Activated CD4-positive, alpha-beta memory T cell treated with anti-CD3 and anti-CD28 coated beads for 36 hours (primary cell): ENCODE data around the gene RANBP9. TPM values are rescaled to one million over a fixed set of nuclear protein-coding genes. Genes with fewer than 3 reads are reported as not detected.

ENCODE experiments used
- CTCF ChIA-PET: fragments of 350-600 bp; sonication (Branson Sonifier 250); formaldehyde crosslinking; loops from one replicate; lab custom pipeline; 2021; ENCODE audit warnings: antibody characterized with exemption, inconsistent platforms; lab: Charles Lee
- POLR2A ChIA-PET: fragments of 350-600 bp; sonication (Branson Sonifier 250); formaldehyde crosslinking; loops from one replicate; lab custom pipeline; 2021; ENCODE audit warnings: antibody characterized with exemption; lab: Charles Lee
- DNase-seq: peaks from one replicate; pipeline ENCODE4 v3.0.0-alpha.2; 2020
- H3K27ac Mint-ChIP-seq: one replicate; pipeline ENCODE4 v1.8.0; 2021; ENCODE audit warnings: mixed read lengths
- H3K27me3 Mint-ChIP-seq: one replicate; pipeline ENCODE4 v1.8.0; 2021; ENCODE audit warnings: mixed read lengths
- H3K36me3 Mint-ChIP-seq: one replicate; pipeline ENCODE4 v1.8.0; 2021; ENCODE audit warnings: mixed read lengths
- H3K4me1 Mint-ChIP-seq: one replicate; pipeline ENCODE4 v1.8.0; 2021; ENCODE audit warnings: low read depth, mixed read lengths
- H3K4me3 Mint-ChIP-seq: one replicate; pipeline ENCODE4 v1.8.0; 2021; ENCODE audit warnings: mild to moderate bottlenecking, mixed read lengths
- H3K9me3 Mint-ChIP-seq: one replicate; pipeline ENCODE4 v1.8.0; 2021; ENCODE audit warnings: mixed read lengths
- intact Hi-C: fragments of 100-400 bp; cut with micrococcal nuclease; formaldehyde crosslinking; loops from one replicate; pipeline ENCODE4 v1.15.1; 2023
- total RNA-seq, 2 experiments: library from RNA; stranded (reverse); gene quantifications; one replicate each; pipeline ENCODE4 v1.2.3, GENCODE V29; 2021

Gene RANBP9
- total RNA-seq, 2 experiments from 2014 or later = 63.7 to 66.2 TPM

- peaks cover 19% of the 10 kb centered on the region for H3K4me1 Mint-ChIP-seq
- intact Hi-C loops = no loop called here
- H3K36me3 Mint-ChIP-seq = no peaks in the 10 kb centered on the region
- DNase-seq = no peak
- peaks cover 5% of the 10 kb centered on the region for H3K27me3 Mint-ChIP-seq
- CTCF ChIA-PET = interaction anchor here (1.0 kb wide), 1 partner anchor 9 kb away, joined by 3 read pairs; no protein-coding TSS in a partner anchor
- POLR2A ChIA-PET = no interaction called here
- no peak overlapping the region for H3K4me3 Mint-ChIP-seq
- no peaks in the 10 kb centered on the region for H3K9me3 Mint-ChIP-seq
- no peak overlapping the region for H3K27ac Mint-ChIP-seq
Measured at GRCh38 chr6:13729891-13730290, 18.3 kb upstream of the RANBP9 start.

- intact Hi-C loops = loop anchor here (1.0 to 2.0 kb wide), 3 partner anchors 10 to 37 kb away; no protein-coding TSS in a partner anchor
- ChIA-PET CTCF (no interaction called here), POLR2A (no interaction called here)
- Mint-ChIP-seq H3K9me3 (no peaks in the 10 kb centered on the region), H3K36me3 (no peaks in the 10 kb centered on the region), H3K27ac (peak overlapping the region; percentile 38), H3K4me1 (peaks cover 32% of the 10 kb centered on the region), H3K27me3 (no peaks in the 10 kb centered on the region), H3K4me3 (peak overlapping the region; percentile 13)
- peak; percentile 58 for DNase-seq
Measured at GRCh38 chr6:13725570-13725969, 13.9 kb upstream of the RANBP9 start.

DNA sequence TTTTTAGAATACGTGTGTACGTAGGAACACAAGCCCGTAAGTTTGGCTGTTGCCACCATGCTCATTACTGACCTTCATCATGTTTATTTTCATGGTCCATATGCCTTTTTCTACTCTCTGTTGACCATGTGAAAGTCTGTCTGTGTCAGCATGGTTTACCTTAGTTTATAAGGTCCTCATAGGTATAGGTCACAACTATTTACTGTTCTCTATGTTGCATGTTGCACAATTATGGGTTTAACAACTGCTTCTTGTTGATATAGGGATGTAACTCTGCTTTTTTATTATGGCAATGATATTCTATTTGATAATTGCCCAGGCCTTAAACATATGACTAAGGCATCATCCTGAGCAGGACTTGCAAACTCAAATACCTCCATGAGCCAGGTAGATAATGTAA, 13.4 kb upstream of the RANBP9 start:
- Mint-ChIP-seq H3K4me1 (peaks cover 31% of the 10 kb centered on the region), H3K27ac (peak overlapping the region; percentile 38), H3K36me3 (no peaks in the 10 kb centered on the region), H3K27me3 (no peaks in the 10 kb centered on the region), H3K4me3 (no peak overlapping the region), H3K9me3 (no peaks in the 10 kb centered on the region)
- ChIA-PET POLR2A (no interaction called here), CTCF (no interaction called here)
- DNase-seq = no peak
- intact Hi-C loops = loop anchor here (1.0 to 2.0 kb wide), 3 partner anchors 10 to 38 kb away; no protein-coding TSS in a partner anchor

DNA sequence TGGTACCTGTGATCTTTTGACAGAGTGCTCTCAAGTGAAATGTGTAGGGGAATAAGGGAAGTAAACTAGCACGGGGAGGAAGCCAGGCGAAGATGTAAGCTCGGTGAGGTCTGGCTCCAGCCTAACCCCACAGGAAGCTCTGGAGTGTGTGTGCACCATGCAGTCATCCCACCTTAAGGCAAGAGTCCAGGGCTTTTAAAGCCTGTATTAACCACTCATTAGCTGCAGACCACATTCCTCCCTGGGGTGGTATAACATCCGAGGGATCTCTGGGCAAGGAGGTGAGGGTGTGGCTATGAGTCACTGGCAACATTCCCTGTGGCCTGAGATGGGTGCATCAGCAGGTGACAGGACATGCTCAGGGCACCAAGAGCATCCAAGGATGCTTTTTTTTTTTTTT, 12.5 kb upstream of the RANBP9 start:
- ChIA-PET POLR2A (no interaction called here), CTCF (no interaction called here)
- Mint-ChIP-seq H3K27me3 (no peaks in the 10 kb centered on the region), H3K4me3 (no peak overlapping the region), H3K9me3 (no peaks in the 10 kb centered on the region), H3K4me1 (peaks cover 27% of the 10 kb centered on the region), H3K27ac (no peak overlapping the region), H3K36me3 (no peaks in the 10 kb centered on the region)
- intact Hi-C loops = loop anchor here (2.0 kb wide), 1 partner anchor 39 kb away; no protein-coding TSS in a partner anchor
- no peak for DNase-seq

DNA sequence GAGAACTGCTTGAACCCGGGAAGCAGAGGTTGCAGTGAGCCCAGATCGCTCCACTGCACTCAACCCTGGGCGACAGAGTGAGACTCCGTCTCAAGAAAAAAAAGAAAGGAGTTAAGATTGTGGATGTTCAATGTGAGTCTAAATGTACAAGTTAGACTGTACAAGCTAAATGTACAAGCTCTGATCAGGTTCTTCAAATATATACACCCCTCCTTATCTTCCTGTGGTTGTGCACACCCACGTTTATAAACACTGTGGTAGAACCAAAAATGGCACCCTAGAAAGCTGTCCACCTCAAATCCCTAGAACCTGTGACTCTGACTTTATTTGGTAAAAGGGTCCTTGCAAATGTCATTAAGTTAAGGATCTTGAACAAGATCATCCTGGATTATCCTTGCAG, 11.2 kb upstream of the RANBP9 start:
- no peaks in the 10 kb centered on the region for H3K27me3 Mint-ChIP-seq
- intact Hi-C loops = no loop called here
- peaks cover 27% of the 10 kb centered on the region for H3K4me1 Mint-ChIP-seq
- no peaks in the 10 kb centered on the region for H3K36me3 Mint-ChIP-seq
- no peak for DNase-seq
- POLR2A ChIA-PET = no interaction called here
- CTCF ChIA-PET = no interaction called here
- no peak overlapping the region for H3K4me3 Mint-ChIP-seq
- H3K9me3 Mint-ChIP-seq = peaks cover 3% of the 10 kb centered on the region
- H3K27ac Mint-ChIP-seq = no peak overlapping the region

DNA sequence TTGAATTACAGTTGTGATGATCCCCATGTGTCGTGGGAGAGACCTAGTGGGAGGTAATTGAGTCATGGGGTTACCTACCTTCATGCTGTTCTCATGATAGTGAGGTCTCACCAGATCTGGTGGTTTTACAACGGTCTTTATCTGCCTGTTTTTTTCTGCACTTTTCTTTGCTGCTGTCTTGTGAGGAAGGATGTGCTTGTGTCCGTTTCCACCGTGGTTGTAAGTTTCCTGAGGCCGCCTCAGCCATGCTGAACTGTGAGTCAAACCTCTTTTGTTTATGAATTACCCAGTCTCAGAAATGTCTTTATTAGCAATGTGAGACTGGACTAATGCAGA, 6.5 kb upstream of the RANBP9 start:
- no peak overlapping the region for H3K27ac Mint-ChIP-seq
- peaks cover 30% of the 10 kb centered on the region for H3K4me1 Mint-ChIP-seq
- intact Hi-C loops = loop anchor here (10.0 kb wide), 1 partner anchor 397 kb away; the partner anchor contains the start of gene CD83
- H3K9me3 Mint-ChIP-seq = peaks cover 3% of the 10 kb centered on the region
- no peaks in the 10 kb centered on the region for H3K36me3 Mint-ChIP-seq
- no peak overlapping the region for H3K4me3 Mint-ChIP-seq
- CTCF ChIA-PET = no interaction called here
- DNase-seq = no peak
- H3K27me3 Mint-ChIP-seq = no peaks in the 10 kb centered on the region
- POLR2A ChIA-PET = no interaction called here

- CTCF ChIA-PET = no interaction called here
- no peak overlapping the region for H3K4me3 Mint-ChIP-seq
- H3K36me3 Mint-ChIP-seq = no peaks in the 10 kb centered on the region
- H3K27ac Mint-ChIP-seq = no peak overlapping the region
- H3K9me3 Mint-ChIP-seq = peaks cover 3% of the 10 kb centered on the region
- intact Hi-C loops = loop anchor here (10.0 kb wide), 1 partner anchor 398 kb away; the partner anchor contains the start of gene CD83
- peaks cover 37% of the 10 kb centered on the region for H3K4me1 Mint-ChIP-seq
- POLR2A ChIA-PET = no interaction called here
- H3K27me3 Mint-ChIP-seq = no peaks in the 10 kb centered on the region
- DNase-seq = no peak
Measured at GRCh38 chr6:13716955-13717295, 5.3 kb upstream of the RANBP9 start.

- ChIA-PET POLR2A (no interaction called here), CTCF (no interaction called here)
- Mint-ChIP-seq H3K4me1 (peaks cover 37% of the 10 kb centered on the region), H3K9me3 (peaks cover 3% of the 10 kb centered on the region), H3K27ac (no peak overlapping the region), H3K36me3 (no peaks in the 10 kb centered on the region), H3K4me3 (no peak overlapping the region), H3K27me3 (no peaks in the 10 kb centered on the region)
- no peak for DNase-seq
- intact Hi-C loops = loop anchor here (10.0 kb wide), 1 partner anchor 398 kb away; the partner anchor contains the start of gene CD83
Measured at GRCh38 chr6:13716225-13716954, 4.8 kb upstream of the RANBP9 start.

DNA sequence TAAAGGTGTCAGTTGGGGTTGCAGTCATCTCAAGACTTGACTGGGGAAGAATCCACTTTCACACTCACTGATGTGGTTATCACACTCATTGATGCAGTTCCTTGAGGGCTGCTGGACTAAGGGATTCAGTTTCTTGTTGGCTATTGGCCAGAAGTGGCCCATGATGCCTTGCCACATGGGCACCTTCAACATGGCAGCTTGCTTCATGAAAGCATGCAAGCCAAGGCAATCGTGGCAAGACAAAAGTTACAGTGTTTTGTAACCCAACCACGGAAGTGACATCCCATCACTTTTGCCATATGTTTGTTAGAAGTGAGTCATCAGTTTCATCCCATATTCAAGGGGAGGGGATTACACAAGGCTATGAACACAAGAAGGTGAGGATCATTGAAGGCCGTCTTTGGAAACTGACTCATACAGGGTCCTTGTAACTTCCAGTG, 3.8 kb upstream of the RANBP9 start:
- Mint-ChIP-seq H3K27ac (peak overlapping the region; percentile 69), H3K4me1 (peaks cover 37% of the 10 kb centered on the region), H3K9me3 (peaks cover 3% of the 10 kb centered on the region), H3K36me3 (peaks cover 1% of the 10 kb centered on the region), H3K4me3 (no peak overlapping the region), H3K27me3 (no peaks in the 10 kb centered on the region)
- DNase-seq = peak; percentile 73
- ChIA-PET CTCF (no interaction called here), POLR2A (no interaction called here)
- intact Hi-C loops = loop anchor here (1.0 to 10.0 kb wide), 5 partner anchors 10 to 399 kb away; partner anchors contain the start of gene CD83

- Mint-ChIP-seq H3K36me3 (peaks cover 14% of the 10 kb centered on the region), H3K27me3 (no peaks in the 10 kb centered on the region), H3K4me1 (peaks cover 48% of the 10 kb centered on the region), H3K27ac (peak overlapping the region; percentile 99), H3K4me3 (peak overlapping the region; percentile 87), H3K9me3 (no peaks in the 10 kb centered on the region)
- ChIA-PET POLR2A (interaction anchor here (0.8 to 1.2 kb wide), 2 partner anchors 17 to 47 kb away, joined by 3 read pairs; no protein-coding TSS in a partner anchor), CTCF (interaction anchor here (4.9 kb wide), 1 partner anchor 96 kb away, joined by 43 read pairs; the partner anchor contains the start of gene NOL7)
- intact Hi-C loops = loop anchor here (1.0 to 10.0 kb wide), 2 partner anchors 97 to 402 kb away; partner anchors contain the start of genes CD83 and NOL7
- no peak for DNase-seq
Measured at GRCh38 chr6:13712599-13712898, 914 bp upstream of the RANBP9 start.

GRCh38 chr6:13711324-13711732, 307 bp downstream of the RANBP9 start:
- H3K4me1 Mint-ChIP-seq = peaks cover 51% of the 10 kb centered on the region
- no peak for DNase-seq
- peak overlapping the region; percentile 54 for H3K27ac Mint-ChIP-seq
- POLR2A ChIA-PET = interaction anchor here (0.6 to 4.4 kb wide), 10 partner anchors 11 to 1341 kb away, joined by 3 to 32 read pairs (median 4); partner anchors contain the start of gene NOL7
- CTCF ChIA-PET = interaction anchor here (0.6 to 4.9 kb wide), 8 partner anchors 16 to 95 kb away, joined by 3 to 43 read pairs (median 4); partner anchors contain the start of gene NOL7
- intact Hi-C loops = loop anchor here (1.0 to 10.0 kb wide), 3 partner anchors 87 to 403 kb away; partner anchors contain the start of genes CD83 and SIRT5
- H3K4me3 Mint-ChIP-seq = peak overlapping the region; percentile 54
- H3K9me3 Mint-ChIP-seq = no peaks in the 10 kb centered on the region
- peaks cover 16% of the 10 kb centered on the region for H3K36me3 Mint-ChIP-seq
- no peaks in the 10 kb centered on the region for H3K27me3 Mint-ChIP-seq
